ENCODE measurements around the gene KDM8.

Gene KDM8

DNA sequence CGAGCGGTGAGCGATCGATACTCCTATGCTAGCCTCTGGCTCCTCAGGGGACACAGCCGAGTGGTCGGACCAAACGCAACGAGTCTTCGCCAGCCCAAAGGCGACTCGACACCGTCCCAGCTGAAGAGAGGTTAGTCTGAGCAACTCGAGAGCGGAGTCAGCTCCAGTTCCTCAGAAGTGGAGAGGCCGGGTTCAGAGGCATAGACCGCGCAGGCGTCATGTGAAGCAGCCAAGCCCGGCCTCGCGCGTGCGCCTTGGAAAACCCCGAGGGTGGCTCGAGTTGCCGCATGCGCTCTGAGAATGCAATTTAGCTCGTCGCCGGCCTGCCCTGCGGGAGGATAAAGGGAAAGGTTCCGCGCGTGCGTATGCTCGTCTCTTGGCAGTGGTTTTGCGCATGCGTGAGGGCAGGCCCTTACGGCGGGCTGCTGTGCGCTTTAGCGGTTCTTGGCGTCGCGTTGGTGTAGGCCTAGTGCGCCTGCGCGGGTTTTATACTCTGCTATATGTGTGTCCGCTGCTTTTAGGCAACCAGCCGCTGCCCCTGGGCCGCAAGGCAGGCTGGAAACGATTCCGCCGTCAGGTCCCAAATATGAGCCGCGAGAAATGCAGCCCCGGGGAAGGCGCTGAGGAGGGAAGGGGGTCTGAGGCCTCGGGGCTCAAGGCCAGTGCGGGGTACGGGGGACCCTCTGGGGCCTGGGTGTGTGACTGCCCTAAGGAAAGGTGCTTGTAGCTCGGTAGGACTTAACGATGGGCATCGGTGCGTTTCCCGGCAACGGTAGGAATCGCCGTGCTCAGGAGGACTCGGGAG is at the start of gene KDM8:
TSS of gene KDM8 (plus strand) at position 20 of the 805 bp plus-strand sequence. CDS start 6,598 bp downstream, outside the sequence.
- DNase-seq (ENCODE audit: low read depth) = peak; percentile 98

DNA sequence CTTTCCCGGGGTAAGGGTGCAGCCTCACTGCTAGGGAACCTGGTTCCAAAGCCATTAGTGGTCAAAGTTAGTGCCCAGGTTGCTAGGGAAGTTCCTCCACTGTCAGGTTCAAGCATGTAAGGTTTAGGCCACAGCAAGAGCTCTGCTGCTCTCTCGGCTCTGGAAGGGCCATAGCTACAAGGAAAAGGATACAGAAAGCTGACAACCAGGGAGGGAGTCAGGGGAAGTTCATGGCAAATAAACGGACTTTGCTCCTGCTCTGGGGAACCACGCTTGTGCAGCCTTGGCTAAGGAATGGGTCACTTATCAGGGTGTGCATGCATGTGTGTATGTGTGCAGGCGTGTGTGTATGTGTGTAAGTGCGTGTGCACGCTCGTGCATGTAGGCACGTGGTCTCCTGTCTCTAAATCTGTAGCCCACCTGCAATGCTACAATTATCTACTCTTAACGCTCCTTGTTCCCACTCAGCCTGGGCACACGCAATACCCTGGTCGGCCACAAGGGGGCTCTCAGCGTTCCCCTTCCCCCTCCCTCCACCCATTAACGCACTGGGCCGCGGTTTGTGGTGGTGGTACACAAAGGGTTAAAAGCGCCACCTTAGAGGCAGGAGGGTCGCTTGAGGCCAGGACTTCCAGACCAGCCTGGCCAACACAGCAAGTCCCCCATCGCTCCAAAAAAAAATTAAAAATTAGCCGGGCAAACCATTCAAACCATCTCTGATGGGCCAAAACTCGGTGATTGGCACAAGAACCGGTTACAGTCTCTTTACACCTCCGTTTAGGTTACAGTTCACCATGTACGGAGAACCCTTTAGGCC is 48.4 kb upstream of the KDM8 start:
- DNase-seq (ENCODE audit: low read depth) = peak; percentile 50

DNA sequence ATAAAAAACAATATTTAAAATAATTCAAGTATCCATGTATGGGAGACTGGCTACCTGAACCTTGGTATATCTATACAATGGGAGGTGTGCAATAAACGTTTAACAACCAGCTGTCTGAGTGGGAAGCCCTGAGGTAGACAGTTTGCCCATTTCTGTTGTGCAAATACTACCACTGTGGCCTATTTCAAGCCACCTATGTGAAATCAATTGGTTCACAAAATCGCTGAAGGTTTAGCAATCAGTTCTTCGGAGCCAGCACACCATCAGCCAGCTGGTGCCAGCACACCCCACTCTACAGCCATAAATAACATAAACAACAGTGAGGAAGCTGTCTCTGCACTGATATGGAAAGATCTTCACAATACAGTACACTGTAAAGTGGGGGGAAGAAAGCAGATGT is 46.7 kb upstream of the KDM8 start:
- DNase-seq (ENCODE audit: low read depth) = no peak

GRCh38 chr16:27161398-27161797 is 41.9 kb upstream of the KDM8 start:
- DNase-seq (ENCODE audit: low read depth) = no peak

GRCh38 chr16:27164352-27164751 is 39.0 kb upstream of the KDM8 start:
- no peak for DNase-seq (ENCODE audit: low read depth)

DNA sequence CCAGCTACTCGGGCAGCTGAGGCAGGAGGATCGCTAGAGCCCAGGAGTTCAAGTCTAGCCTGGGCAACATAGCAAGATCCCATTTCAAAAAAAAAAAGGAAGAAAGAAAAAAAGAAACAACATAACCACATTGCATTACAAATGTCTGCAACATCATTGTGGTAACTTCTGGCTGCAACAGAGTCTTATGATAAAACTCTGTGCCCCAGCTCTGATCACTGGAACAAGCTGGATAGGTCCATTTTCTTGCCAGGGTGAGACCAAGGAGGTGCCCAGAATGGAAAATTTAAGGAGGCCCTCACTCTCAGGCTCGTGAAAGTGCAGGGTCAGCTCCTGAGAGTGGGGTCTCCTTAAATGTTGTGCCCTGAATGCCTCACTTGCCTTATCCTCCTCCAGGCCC is 37.8 kb upstream of the KDM8 start:
- DNase-seq (ENCODE audit: low read depth) = no peak

- no peak for DNase-seq (ENCODE audit: low read depth)
Observed at GRCh38 chr16:27168790-27169189, 34.5 kb upstream of the KDM8 start.

DNA sequence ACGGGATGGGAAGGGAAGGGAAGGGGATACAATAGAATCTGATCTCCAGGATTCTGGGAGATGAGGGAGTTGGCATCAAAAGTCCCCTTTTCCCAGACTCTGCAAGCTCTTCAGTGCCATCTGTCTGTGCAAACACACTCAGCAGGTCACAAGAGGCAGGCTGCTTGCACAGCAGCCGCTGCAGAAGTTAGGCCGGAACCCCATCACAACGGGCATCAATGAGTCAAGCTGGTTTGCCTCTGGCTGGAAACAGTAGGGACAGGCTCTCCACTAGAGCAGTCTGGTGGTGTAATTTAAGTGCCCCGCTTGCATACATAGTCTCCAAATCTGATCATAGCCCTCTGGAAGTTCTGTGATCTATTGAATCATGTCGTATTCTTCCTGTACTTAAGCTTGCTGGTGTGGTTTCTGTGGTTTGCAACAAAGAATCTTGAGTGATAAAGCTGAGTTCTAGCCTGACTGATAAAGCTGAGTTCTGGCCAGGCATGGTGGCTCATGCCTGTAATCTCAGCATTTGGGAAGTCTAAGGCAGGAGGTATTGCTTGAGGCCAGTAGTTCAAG is 33.7 kb upstream of the KDM8 start:
- peak; percentile 37 for DNase-seq (ENCODE audit: low read depth)

DNA sequence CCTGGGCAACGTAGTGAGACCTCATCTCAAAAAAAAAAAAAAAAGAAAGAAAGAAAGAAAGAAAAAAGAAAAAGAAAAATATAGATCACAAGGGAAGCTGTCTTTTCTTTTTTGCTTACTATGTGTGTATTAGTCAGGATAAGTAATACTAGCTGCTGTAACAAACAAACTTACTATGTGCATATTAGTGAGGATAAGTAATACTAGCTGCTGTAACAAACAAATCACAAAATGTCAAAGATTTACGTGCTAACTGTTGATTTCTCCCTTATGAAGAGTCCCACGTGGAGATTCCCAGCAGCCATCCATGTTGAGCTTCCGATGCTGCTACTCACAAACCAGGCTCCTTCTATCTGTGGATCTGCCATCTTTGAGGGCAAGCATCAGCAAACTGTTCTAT is 31.7 kb upstream of the KDM8 start:
- DNase-seq (ENCODE audit: low read depth) = no peak

DNA sequence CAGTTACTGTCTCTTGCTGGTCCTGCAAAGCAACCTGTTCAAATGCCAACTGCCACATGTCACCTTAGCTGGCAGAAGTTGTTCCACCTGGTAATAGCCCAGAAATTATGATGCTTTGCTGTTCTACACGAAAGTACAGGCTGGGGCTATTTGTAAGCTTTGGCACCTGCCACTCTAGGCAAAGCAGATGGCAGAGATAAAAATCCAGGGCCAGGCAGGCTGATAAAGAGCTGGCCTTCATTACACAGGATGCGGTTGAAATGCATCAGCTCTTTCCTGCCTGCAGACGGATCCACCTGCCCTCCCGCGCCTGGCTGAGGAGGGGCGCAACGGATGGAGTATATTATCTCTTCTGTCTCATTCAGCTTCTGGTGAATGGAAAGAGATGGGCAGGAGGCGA is 29.3 kb upstream of the KDM8 start:
- no peak for DNase-seq (ENCODE audit: low read depth)

DNA sequence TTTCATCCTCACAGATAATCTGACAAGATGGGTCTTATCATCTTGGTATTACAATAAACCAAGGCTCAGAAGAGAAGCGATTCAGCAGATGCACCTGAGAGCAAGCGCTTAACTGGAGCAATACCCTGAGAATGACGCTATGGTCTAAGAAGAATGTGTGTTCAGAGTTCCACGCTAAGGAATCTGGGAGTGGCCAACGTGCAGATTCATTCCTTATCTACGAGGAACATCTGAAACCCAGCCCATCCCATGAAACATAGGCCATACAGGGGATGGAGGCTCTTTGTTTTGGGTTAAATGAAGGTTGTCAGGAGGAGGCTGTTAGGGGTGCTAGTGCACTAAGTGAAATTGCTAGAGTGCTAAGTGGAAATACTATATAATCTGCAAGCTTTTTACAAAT is 28.5 kb upstream of the KDM8 start:
- DNase-seq (ENCODE audit: low read depth) = no peak

GRCh38 chr16:27175888-27176287 is 27.4 kb upstream of the KDM8 start:
- no peak for DNase-seq (ENCODE audit: low read depth)

DNA sequence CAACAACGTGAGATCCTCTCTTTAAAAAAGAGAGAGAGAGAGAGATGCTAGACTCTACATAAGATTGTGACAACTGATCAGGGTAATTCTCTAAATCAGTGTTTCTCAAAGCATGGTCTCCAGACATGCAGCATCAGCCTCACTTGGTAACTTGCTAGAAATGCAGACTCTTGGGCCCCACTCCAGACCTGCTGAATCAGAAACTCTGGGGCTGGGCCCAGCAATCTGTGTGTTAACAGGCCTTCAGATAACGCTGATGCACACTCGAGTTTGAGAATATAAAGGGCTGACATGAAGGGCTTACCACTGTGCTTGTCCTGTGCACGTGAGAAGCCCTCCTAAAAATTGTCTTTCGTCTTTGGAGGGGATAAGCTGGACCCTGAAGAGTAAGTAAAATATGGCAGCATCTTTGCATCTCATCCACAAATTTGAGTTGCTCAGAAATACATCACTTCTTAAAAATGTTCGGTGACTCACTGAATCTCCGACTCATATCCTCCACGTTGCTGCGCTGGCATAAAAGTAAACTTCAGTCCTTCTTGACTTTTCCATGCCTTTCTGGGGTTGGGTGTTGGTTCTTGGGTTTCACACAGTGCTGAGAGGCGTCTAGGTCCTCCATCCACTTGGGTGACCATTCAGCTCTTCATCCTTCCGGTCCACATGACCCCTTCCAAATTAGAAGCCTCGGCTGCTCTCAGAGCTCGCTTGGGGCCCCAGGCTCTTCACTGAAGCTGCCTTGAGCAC is 26.1 kb upstream of the KDM8 start:
- no peak for DNase-seq (ENCODE audit: low read depth)

- peak; percentile 81 for DNase-seq (ENCODE audit: low read depth)
Observed at GRCh38 chr16:27179500-27180072, 23.7 kb upstream of the KDM8 start.

DNA sequence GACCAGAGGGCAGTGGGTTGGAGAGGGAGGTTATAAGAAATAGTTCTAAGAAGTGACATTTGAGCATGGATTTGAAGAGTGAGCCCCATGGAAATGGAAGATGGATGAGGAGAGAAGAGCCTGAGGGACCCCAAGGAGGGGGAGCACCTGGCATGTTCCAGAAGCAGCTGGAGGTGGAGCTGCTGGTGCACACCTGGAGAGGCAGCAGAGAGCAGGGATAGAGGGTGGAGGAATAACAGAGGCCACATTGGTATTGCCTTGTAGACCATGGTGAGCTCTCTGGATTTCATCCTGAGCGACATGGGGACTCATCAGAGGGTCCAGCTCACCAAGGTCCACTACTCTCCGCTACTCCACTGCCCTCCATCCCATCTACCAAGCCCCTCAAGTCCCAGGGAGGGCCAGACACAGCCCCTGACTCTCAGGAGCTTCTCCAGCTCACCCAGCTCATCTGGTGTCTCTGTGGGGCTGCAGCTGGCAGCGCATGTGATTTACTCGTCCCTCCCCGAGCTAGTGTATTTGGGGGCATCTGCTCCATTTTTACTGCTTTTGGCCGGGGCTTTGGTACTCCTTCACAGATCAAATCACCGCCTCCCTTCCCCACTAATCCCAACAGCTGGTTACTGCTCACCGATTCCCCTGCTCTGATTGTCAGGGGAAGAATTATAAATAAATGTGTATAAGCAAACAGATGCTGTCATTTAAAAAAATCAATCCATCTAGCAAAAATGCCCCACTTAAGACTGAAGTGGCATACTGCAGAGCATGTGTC is 22.1 kb upstream of the KDM8 start:
- DNase-seq (ENCODE audit: low read depth) = no peak

- DNase-seq (ENCODE audit: low read depth) = no peak
Observed at GRCh38 chr16:27182906-27183405, 20.4 kb upstream of the KDM8 start.

DNA sequence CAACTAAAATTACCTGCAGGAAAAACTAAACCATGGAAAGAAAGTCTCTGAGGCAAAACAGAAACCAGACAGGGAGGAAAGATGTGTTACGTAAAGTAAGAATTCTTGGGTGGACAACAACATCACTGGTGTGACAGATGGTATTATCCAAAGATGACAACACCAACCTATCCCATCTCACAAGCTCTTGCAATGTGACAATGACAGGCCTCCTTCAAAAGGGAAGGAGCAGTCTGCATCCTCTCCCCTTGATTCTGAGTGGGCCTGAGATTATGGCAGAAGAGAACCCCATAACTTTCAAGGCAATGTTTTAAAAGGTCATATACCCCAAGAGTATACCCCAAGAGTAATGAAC is 17.6 kb upstream of the KDM8 start:
- no peak for DNase-seq (ENCODE audit: low read depth)

DNA sequence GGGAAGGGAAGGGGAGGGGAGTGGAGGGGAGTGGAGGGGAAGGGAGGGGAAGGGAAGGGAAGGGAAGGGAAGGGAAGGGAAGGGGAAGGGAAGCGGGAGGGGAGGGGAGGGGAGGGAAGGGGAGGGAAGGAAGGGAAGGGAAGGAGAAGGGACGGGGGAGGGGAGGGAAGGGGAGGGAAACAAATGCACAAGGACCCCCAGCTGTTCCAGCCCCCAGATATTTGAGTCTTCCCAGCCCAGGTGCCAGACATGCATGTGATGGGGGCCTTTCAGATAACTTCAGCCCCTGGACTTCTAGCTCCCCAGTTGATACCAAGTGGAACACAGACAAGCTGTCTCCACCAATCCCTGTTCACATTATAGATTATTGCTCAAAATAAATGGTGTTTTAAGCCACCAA is 14.7 kb upstream of the KDM8 start:
- DNase-seq (ENCODE audit: low read depth) = no peak

GRCh38 chr16:27189335-27189972 is 13.9 kb upstream of the KDM8 start:
- no peak for DNase-seq (ENCODE audit: low read depth)

GRCh38 chr16:27190316-27190871 is 12.9 kb upstream of the KDM8 start:
- DNase-seq (ENCODE audit: low read depth) = no peak
